NCI-H1930 (cell line): ENCODE data around the gene NPRL2.
A peak's percentile ranks its signal among the peaks of the same experiment; 100 is the strongest.
"Not testable (repeated sequence)": the region's sequence is repeated elsewhere in the genome, so short reads cannot be mapped to it uniquely, and the experiment has no call there.

Experiments used
- DNase-seq, 2 experiments: peaks; one replicate each; lab custom pipeline; 2025; lab: John Stamatoyannopoulos, UW

The NPRL2 gene

GRCh38 chr3:50327129-50327528 lies 23.4 kb downstream of the NPRL2 start:
- no peak for DNase-seq

GRCh38 chr3:50326182-50326541 lies 24.4 kb downstream of the NPRL2 start:
- DNase-seq = no peak

- no peak for DNase-seq
Observed at GRCh38 chr3:50325497-50326181, 24.9 kb downstream of the NPRL2 start.

- DNase-seq = no peak
Observed at GRCh38 chr3:50325113-50325480, 25.5 kb downstream of the NPRL2 start.

- peak; percentile 24 to 59 for DNase-seq
Observed at GRCh38 chr3:50324351-50325112, 26.0 kb downstream of the NPRL2 start.

- no peak for DNase-seq
Observed at GRCh38 chr3:50323614-50324199, 26.9 kb downstream of the NPRL2 start.

GRCh38 chr3:50323092-50323600 lies 27.4 kb downstream of the NPRL2 start:
- DNase-seq = no peak

- no peak for DNase-seq
Observed at GRCh38 chr3:50322386-50323091, 28.0 kb downstream of the NPRL2 start, which contains the start of gene HYAL2. Gene HYAL2, minus strand, starts transcription at chr3:50322745. Its CDS starts 2,256 bp downstream, at chr3:50320489.

- DNase-seq = no peak
Observed at GRCh38 chr3:50322115-50322385, 28.5 kb downstream of the NPRL2 start.

- DNase-seq = peak; percentile 64 to 77
Observed at GRCh38 chr3:50321336-50322114, 29.1 kb downstream of the NPRL2 start.

GRCh38 chr3:50320853-50321335 lies 29.7 kb downstream of the NPRL2 start:
- peak; percentile 42 to 72 for DNase-seq

GRCh38 chr3:50319894-50320625 lies 30.5 kb downstream of the NPRL2 start:
- no peak for DNase-seq

GRCh38 chr3:50319181-50319893 lies 31.2 kb downstream of the NPRL2 start:
- no peak for DNase-seq

GRCh38 chr3:50318615-50319014 lies 32.0 kb downstream of the NPRL2 start:
- DNase-seq = no peak

- DNase-seq = no peak
Observed at GRCh38 chr3:50318163-50318562, 32.4 kb downstream of the NPRL2 start.

- no peak for DNase-seq
Observed at GRCh38 chr3:50317300-50317699, 33.3 kb downstream of the NPRL2 start.

GRCh38 chr3:50316657-50317242 lies 33.8 kb downstream of the NPRL2 start:
- DNase-seq = no peak

GRCh38 chr3:50314816-50315215 lies 35.8 kb downstream of the NPRL2 start:
- DNase-seq = no peak

- DNase-seq = no peak
Observed at GRCh38 chr3:50314342-50314741, 36.2 kb downstream of the NPRL2 start.

- not testable (repeated sequence) for DNase-seq
Observed at GRCh38 chr3:50312041-50312440, 38.5 kb downstream of the NPRL2 start.
